ENCODE results near the gene ANO6. TPM values are rescaled to one million over a fixed set of nuclear protein-coding genes. Genes with fewer than 3 reads are reported as not detected.
"Not testable (repeated sequence)": the region's sequence is repeated elsewhere in the genome, so short reads cannot be mapped to it uniquely, and the experiment has no call there.

ANO6 gene
- total RNA-seq, 2 donors from 2014 or later = 114 to 139 TPM

GRCh38 chr12:45232756-45233372, 17.0 kb downstream of the ANO6 start:
- Histone ChIP-seq H3K9me3 (no peaks in the 10 kb centered on the region), H3K27ac (peak overlapping the region; percentile 92 to 99), H3K36me3 (no peaks in the 10 kb centered on the region), H3K4me1 (ENCODE audit: control insufficient read depth in 1 of 2, low read depth in 2 of 2) (peaks cover 41 to 75% of the 10 kb centered on the region in 2 donors), H3K27me3 (replicated peaks; ENCODE audit: insufficient read depth) (no peaks in the 10 kb centered on the region), H3K4me3 (peak overlapping the region; percentile 6)
- peak; percentile 83 for ATAC-seq (ENCODE audit: insufficient number of reproducible peaks, low FRiP score, low read depth)
- peak; percentile 51 for DNase-seq (ENCODE audit: low spot score)
- TF ChIP-seq, protein P1, sequence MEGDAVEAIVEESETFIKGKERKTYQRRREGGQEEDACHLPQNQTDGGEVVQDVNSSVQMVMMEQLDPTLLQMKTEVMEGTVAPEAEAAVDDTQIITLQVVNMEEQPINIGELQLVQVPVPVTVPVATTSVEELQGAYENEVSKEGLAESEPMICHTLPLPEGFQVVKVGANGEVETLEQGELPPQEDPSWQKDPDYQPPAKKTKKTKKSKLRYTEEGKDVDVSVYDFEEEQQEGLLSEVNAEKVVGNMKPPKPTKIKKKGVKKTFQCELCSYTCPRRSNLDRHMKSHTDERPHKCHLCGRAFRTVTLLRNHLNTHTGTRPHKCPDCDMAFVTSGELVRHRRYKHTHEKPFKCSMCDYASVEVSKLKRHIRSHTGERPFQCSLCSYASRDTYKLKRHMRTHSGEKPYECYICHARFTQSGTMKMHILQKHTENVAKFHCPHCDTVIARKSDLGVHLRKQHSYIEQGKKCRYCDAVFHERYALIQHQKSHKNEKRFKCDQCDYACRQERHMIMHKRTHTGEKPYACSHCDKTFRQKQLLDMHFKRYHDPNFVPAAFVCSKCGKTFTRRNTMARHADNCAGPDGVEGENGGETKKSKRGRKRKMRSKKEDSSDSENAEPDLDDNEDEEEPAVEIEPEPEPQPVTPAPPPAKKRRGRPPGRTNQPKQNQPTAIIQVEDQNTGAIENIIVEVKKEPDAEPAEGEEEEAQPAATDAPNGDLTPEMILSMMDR (IDR thresholded peaks at IDR 0.05) = no peak

DNA sequence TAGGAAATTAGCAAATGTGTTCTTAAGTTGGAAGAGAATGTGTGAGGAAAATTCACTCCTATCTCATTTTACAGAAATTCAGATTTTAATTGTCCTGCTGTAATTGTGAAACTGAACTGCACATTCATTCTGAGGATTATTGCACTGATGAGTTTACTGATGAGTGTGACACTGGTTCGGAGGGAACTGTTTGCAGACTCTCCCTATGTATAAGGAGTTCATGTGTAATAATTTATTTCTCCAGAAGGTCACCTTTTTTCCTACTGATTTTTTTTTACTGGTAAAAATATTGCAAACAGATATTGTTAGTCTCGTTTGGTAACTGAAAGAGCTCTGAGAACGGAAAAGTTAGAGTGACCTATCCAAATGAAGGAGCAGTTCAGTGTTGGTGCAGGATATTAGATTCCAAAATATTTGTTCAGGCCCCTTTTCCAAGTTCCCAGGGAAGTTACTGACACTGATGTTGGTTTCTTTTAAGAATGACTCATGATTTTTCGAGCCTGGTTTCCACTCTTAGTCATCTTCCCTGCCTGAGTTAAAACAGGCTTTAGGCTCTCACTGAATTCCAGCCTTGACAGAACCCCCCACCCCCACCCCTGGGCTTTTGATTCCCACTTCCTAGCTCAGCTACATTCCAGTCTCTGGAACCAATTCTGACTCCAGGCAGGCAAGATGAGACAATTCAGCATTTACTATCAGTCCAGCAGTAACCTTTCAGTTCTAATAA, 18.4 kb downstream of the ANO6 start:
- Histone ChIP-seq H3K9me3 (no peaks in the 10 kb centered on the region), H3K36me3 (no peaks in the 10 kb centered on the region), H3K4me3 (peak overlapping the region; percentile 48), H3K4me1 (ENCODE audit: control insufficient read depth in 1 of 2, low read depth in 2 of 2) (peaks cover 40 to 75% of the 10 kb centered on the region in 2 donors), H3K27ac (peak overlapping the region; percentile 92 to 99), H3K27me3 (replicated peaks; ENCODE audit: insufficient read depth) (no peaks in the 10 kb centered on the region)
- peak; percentile 92 for ATAC-seq (ENCODE audit: insufficient number of reproducible peaks, low FRiP score, low read depth)
- DNase-seq (ENCODE audit: low spot score) = no peak
- TF ChIP-seq, protein P1 (IDR thresholded peaks at IDR 0.05) = peak; percentile 11

GRCh38 chr12:45235087-45236025, 19.5 kb downstream of the ANO6 start:
- ATAC-seq (ENCODE audit: insufficient number of reproducible peaks, low FRiP score, low read depth) = peak; percentile 29
- Histone ChIP-seq H3K27me3 (replicated peaks; ENCODE audit: insufficient read depth) (no peaks in the 10 kb centered on the region), H3K9me3 (no peaks in the 10 kb centered on the region), H3K36me3 (no peaks in the 10 kb centered on the region), H3K27ac (peak overlapping the region; percentile 92 to 99), H3K4me3 (peak overlapping the region; percentile 48), H3K4me1 (ENCODE audit: control insufficient read depth in 1 of 2, low read depth in 2 of 2) (peaks cover 40 to 82% of the 10 kb centered on the region in 2 donors)
- TF ChIP-seq, protein P1 (IDR thresholded peaks at IDR 0.05) = no peak
- DNase-seq (ENCODE audit: low spot score) = peak; percentile 9

GRCh38 chr12:45236383-45236782, 20.5 kb downstream of the ANO6 start:
- not testable (repeated sequence) for ATAC-seq (ENCODE audit: insufficient number of reproducible peaks, low FRiP score, low read depth); H3K36me3 ChIP-seq; DNase-seq (ENCODE audit: low spot score); H3K4me3 ChIP-seq; H3K27me3 ChIP-seq (replicated peaks; ENCODE audit: insufficient read depth); H3K9me3 ChIP-seq
- peak overlapping the region; percentile 92 to 99 for H3K27ac ChIP-seq
- H3K4me1 ChIP-seq (ENCODE audit: control insufficient read depth in 1 of 2, low read depth in 2 of 2) = peaks cover 44 to 73% of the 10 kb centered on the region in 2 donors

DNA sequence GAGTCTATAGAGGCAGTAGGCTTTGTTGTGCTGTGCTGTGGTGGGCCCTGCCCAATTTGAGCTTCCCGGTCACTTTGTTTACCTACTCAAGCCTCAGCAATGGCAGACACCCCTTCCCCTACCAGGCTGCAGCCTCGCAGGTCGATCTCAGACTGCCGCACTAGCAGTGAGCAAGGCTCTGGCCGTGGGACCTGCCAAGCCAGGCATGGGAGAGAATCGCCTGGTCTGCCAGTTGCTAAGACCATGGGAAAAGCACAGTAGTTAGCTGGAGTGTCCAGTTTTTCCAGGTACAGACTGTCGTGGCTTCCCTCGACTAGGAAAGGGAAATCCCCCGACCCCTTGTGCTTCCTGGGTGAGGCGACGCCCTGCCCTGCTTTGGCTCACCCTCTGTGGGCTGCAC, 26.3 kb downstream of the ANO6 start:
- no peak for ATAC-seq (ENCODE audit: insufficient number of reproducible peaks, low FRiP score, low read depth)
- Histone ChIP-seq H3K27ac (peak overlapping the region; percentile 77 to 99), H3K4me3 (peak overlapping the region; percentile 25), H3K9me3 (no peaks in the 10 kb centered on the region), H3K27me3 (replicated peaks; ENCODE audit: insufficient read depth) (no peaks in the 10 kb centered on the region), H3K4me1 (ENCODE audit: control insufficient read depth in 1 of 2, low read depth in 2 of 2) (peaks cover 34 to 76% of the 10 kb centered on the region in 2 donors), H3K36me3 (no peaks in the 10 kb centered on the region)
- no peak for DNase-seq (ENCODE audit: low spot score)
- TF ChIP-seq, protein P1 (IDR thresholded peaks at IDR 0.05) = no peak
